Mammary epithelial cell (primary cell): ENCODE data around the gene TCOF1.

Source experiments
- EZH2 ChIP-seq: IDR thresholded peaks from 2 replicates; pipeline ENCODE4 v1.6.1; 2012; ENCODE audit warnings: low read length, inconsistent platforms, borderline replicate concordance
- TF ChIP-seq, protein P1 (sequence below), 2 donors: IDR thresholded peaks in 1 of 2; conservative IDR thresholded peaks in 1 of 2; 2 replicates each; pipeline ENCODE4 v1.5.1; 2011 to 2012; ENCODE audit warnings: inconsistent platforms in 2 of 2, low read length in 2 of 2, mild to moderate bottlenecking in 2 of 2, control low read depth in 1 of 2, low read depth in 1 of 2; ENCODE audit not compliant: insufficient read depth in 1 of 2; ENCODE audit errors: extremely low read depth in 1 of 2

GRCh38 chr5:150406723-150407095, 49.2 kb downstream of the TCOF1 start:
- TF ChIP-seq, protein P1, sequence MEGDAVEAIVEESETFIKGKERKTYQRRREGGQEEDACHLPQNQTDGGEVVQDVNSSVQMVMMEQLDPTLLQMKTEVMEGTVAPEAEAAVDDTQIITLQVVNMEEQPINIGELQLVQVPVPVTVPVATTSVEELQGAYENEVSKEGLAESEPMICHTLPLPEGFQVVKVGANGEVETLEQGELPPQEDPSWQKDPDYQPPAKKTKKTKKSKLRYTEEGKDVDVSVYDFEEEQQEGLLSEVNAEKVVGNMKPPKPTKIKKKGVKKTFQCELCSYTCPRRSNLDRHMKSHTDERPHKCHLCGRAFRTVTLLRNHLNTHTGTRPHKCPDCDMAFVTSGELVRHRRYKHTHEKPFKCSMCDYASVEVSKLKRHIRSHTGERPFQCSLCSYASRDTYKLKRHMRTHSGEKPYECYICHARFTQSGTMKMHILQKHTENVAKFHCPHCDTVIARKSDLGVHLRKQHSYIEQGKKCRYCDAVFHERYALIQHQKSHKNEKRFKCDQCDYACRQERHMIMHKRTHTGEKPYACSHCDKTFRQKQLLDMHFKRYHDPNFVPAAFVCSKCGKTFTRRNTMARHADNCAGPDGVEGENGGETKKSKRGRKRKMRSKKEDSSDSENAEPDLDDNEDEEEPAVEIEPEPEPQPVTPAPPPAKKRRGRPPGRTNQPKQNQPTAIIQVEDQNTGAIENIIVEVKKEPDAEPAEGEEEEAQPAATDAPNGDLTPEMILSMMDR (conservative IDR thresholded peaks at IDR 0.05 in 1 of 2, IDR thresholded peaks at IDR 0.05 in 1 of 2; ENCODE audit: extremely low read depth in 1 of 2, insufficient read depth in 1 of 2, low read depth in 1 of 2, low read length in 2 of 2): no peak
- TF ChIP-seq EZH2: no peak
